KOPT-K1 (cell line): ENCODE measurements around the gene OR14C36.
"Not testable (repeated sequence)": the region's sequence is repeated elsewhere in the genome, so short reads cannot be mapped to it uniquely, and the experiment has no call there.

Experiments used
- H3K27ac ChIP-seq: fragments of 200-600 bp; sonication (generic); 2 replicates; pipeline ENCODE4 v1.5.1; 2016; ENCODE audit warnings: antibody characterized with exemption, mild to moderate bottlenecking, low read depth, low read length; ENCODE audit not compliant: poor library complexity, severe bottlenecking
- H3K36me3 ChIP-seq: fragments of 200-600 bp; sonication (generic); 2 replicates; pipeline ENCODE4 v1.5.1; 2017; ENCODE audit warnings: antibody characterized with exemption, mild to moderate bottlenecking, low read length, moderate library complexity; ENCODE audit not compliant: insufficient read depth
- H3K9me3 ChIP-seq: fragments of 200-600 bp; sonication (generic); 2 replicates; pipeline ENCODE4 v1.5.1; 2017; ENCODE audit warnings: antibody characterized with exemption, low read length, mild to moderate bottlenecking; ENCODE audit not compliant: insufficient read depth, poor library complexity, severe bottlenecking

OR14C36 gene, protein sequence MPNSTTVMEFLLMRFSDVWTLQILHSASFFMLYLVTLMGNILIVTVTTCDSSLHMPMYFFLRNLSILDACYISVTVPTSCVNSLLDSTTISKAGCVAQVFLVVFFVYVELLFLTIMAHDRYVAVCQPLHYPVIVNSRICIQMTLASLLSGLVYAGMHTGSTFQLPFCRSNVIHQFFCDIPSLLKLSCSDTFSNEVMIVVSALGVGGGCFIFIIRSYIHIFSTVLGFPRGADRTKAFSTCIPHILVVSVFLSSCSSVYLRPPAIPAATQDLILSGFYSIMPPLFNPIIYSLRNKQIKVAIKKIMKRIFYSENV

GRCh38 chr1:248348475-248348874 is at the start of gene OR14C36:
Gene OR14C36, plus strand, starts transcription at chr1:248348775. Its CDS starts 0 bp downstream, at chr1:248348775.
- no peaks in the 10 kb centered on the region for H3K36me3 ChIP-seq
- no peak within 1 kb of the TSS for H3K27ac ChIP-seq
- H3K9me3 ChIP-seq: no peaks in the 10 kb centered on the region

DNA sequence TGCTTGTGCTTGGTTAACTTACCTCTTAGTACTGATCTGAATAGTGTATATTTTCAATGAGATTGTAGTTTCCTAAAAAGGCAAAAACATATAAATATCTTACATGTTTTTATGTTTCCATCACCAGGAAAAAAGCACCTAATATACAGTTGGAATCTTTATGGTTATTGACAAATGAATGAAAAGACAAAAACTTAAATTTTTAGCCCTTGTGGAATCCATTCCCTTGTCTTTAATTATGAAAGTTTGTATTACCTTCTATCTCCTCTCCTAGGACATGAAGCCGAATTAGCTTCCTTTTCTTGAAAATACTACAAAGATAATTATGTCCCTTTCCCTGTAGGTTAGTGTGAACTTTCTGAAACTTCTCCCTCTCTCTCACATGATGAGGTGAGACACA is 45.3 kb upstream of the OR14C36 start, which contains the start of gene OR2T12:
Gene OR2T12, minus strand, starts transcription at position 101 of the 400 bp plus-strand sequence. CDS start 7,846 bp downstream, outside the sequence.
- H3K27ac ChIP-seq: no peak within 1 kb of the TSS
- H3K36me3 ChIP-seq: no peaks in the 10 kb centered on the region
- no peaks in the 10 kb centered on the region for H3K9me3 ChIP-seq

DNA sequence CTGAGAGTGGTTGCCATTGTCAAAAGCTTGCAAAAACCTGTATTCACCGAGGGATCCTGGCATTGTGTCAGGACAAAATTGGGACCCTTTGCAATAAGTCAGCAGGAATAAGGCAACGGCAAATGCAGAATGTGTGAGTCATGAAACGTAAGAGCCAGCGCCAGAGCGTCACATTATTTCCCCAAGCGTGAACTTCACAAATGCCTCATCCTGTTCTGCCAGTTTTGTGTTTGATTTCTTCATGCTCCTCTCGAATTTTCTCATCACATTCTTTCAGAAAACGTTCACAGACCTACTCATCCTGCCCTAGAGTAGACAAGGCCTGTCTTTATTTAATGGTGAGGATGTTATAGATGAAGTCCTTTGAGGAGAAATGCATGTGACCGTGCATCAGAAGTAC is 42.9 kb upstream of the OR14C36 start:
- not testable (repeated sequence) for H3K36me3 ChIP-seq, H3K27ac ChIP-seq, H3K9me3 ChIP-seq

- Histone ChIP-seq H3K36me3 (no peaks in the 10 kb centered on the region), H3K27ac (no peak overlapping the region), H3K9me3 (no peaks in the 10 kb centered on the region)
These were observed 42.5 kb upstream of the OR14C36 start for GRCh38 chr1:248306103-248306502.

DNA sequence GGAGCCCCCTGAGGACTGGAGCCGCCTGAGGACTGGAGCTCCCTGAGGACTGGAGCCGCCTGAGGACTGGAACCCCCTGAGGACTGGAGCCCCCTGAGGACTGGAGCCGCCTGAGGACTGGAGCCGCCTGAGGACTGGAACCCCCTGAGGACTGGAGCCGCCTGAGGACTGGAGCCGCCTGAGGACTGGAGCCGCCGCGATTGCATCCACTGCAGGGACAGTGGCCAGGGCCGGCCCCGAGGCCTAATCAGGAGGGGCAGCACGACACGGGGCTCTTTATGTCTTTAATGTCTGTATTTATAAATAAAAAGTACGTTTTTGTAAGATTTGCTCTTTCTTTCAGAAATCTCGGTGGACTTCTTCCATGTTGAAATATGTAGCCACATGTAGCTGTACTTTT is 41.8 kb upstream of the OR14C36 start:
- not testable (repeated sequence) for H3K27ac ChIP-seq, H3K36me3 ChIP-seq, H3K9me3 ChIP-seq

GRCh38 chr1:248316796-248317195 is 31.8 kb upstream of the OR14C36 start:
- Histone ChIP-seq H3K27ac (no peak overlapping the region), H3K9me3 (peaks cover 20% of the 10 kb centered on the region), H3K36me3 (no peaks in the 10 kb centered on the region)

DNA sequence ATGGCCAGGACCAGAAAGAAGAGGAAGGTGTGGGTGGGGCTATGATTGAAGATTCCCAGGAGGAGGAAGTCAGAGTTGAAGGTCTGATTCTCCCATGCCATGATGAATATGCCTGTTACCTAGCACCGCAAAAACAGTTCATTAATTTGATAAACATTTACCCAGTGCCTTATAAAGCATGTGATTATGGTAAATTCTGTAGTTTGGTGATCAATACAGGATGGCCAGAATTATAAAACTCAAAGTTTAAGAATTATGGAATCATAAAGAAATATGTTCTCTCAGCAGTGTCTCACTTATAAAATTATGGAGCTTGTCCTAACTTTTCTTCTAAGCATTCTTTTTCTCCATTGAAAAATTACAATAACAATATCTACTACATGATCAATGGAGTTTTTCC is 24.1 kb upstream of the OR14C36 start, which contains the start of gene OR2M7:
Gene OR2M7, minus strand, starts transcription at position 101 of the 400 bp plus-strand sequence. Its CDS starts 0 bp downstream, at position 101.
- H3K27ac ChIP-seq: no peak within 1 kb of the TSS
- no peaks in the 10 kb centered on the region for H3K36me3 ChIP-seq
- H3K9me3 ChIP-seq: no peaks in the 10 kb centered on the region

DNA sequence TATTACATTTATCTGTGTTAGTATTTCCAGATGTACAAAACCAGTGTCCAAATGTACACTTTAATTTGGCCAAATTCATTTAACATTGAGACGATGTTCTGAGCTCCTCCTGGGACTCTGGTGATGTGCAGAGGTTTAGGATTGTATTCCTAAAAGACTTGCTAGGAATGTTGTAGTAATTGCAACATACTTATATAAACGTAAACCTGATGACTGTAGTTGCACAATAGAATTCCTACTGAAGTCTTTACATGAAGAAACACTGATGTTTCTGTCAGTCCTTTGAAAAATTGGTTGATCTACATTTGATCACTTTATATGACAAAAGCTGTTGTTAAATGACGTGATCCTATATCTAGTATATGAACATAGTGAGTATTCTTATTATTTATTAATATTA is 5.1 kb upstream of the OR14C36 start:
- H3K9me3 ChIP-seq: no peaks in the 10 kb centered on the region
- H3K27ac ChIP-seq: no peak overlapping the region
- no peaks in the 10 kb centered on the region for H3K36me3 ChIP-seq

GRCh38 chr1:248359415-248359814 is 10.8 kb downstream of the OR14C36 start:
- no peaks in the 10 kb centered on the region for H3K9me3 ChIP-seq
- no peaks in the 10 kb centered on the region for H3K36me3 ChIP-seq

GRCh38 chr1:248361121-248361715 is 12.6 kb downstream of the OR14C36 start, which contains the start of gene OR2T4:
Gene OR2T4, plus strand, starts transcription at chr1:248361665. Its CDS starts 0 bp downstream, at chr1:248361665.
- no peaks in the 10 kb centered on the region for H3K36me3 ChIP-seq
- no peaks in the 10 kb centered on the region for H3K9me3 ChIP-seq
- no peak within 1 kb of the TSS for H3K27ac ChIP-seq

More at GRCh38 chr1:248359415-248359814, 10.8 kb downstream of the OR14C36 start:
- H3K27ac ChIP-seq: no peak overlapping the region

GRCh38 chr1:248366609-248367008 is 18.0 kb downstream of the OR14C36 start:
- no peak overlapping the region for H3K27ac ChIP-seq
- no peaks in the 10 kb centered on the region for H3K36me3 ChIP-seq
- H3K9me3 ChIP-seq: no peaks in the 10 kb centered on the region

GRCh38 chr1:248372394-248372793 is 23.8 kb downstream of the OR14C36 start:
- Histone ChIP-seq H3K36me3 (no peaks in the 10 kb centered on the region), H3K27ac (no peak overlapping the region), H3K9me3 (no peaks in the 10 kb centered on the region)

GRCh38 chr1:248373761-248374160 is 25.2 kb downstream of the OR14C36 start:
- no peak overlapping the region for H3K27ac ChIP-seq
- H3K9me3 ChIP-seq: no peaks in the 10 kb centered on the region
- H3K36me3 ChIP-seq: no peaks in the 10 kb centered on the region

DNA sequence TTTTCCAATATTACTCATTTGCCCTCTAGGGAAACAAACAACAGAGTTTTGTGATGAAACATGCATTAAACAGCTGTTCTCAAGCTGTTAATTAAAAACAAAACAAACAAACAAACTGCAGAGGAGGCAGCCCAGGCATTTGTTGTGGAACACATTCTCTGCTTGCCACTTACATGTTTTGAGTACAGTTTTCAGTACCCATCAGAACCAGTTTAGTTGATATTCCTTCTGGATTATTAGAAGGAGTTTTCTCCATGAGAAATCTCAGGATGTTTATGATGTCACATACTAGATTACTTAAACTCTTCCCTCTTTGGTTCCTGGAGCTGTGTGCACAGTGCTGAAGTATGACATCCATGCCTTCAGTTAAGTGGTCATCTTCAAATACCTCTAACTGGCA is 26.9 kb downstream of the OR14C36 start, which contains the start of gene OR2T6:
Gene OR2T6, plus strand, starts transcription at position 301 of the 400 bp plus-strand sequence. CDS start 11,863 bp downstream, outside the sequence.
- Histone ChIP-seq H3K9me3 (no peaks in the 10 kb centered on the region), H3K36me3 (no peaks in the 10 kb centered on the region), H3K27ac (no peak within 1 kb of the TSS)

GRCh38 chr1:248376916-248377315 is 28.3 kb downstream of the OR14C36 start:
- Histone ChIP-seq H3K27ac (no peak overlapping the region), H3K36me3 (no peaks in the 10 kb centered on the region), H3K9me3 (no peaks in the 10 kb centered on the region)
